Activated T-cell treated with anti-CD3 and anti-CD28 coated beads, Interleukin-2, amount 50 U/mL, for 4 hours (primary cell): Measurements from ENCODE around the gene OR4K5. TPM values are rescaled to one million over a fixed set of nuclear protein-coding genes. Genes with fewer than 3 reads are reported as not detected.
"Not testable (repeated sequence)": the region's sequence is repeated elsewhere in the genome, so short reads cannot be mapped to it uniquely, and the experiment has no call there.

Experiments used
- ATAC-seq, 2 donors: fragments of 200-7000 bp; cut with Tn5 transposase; one replicate each; pipeline ENCODE4 v1.10.0; 2021
- DNase-seq: peaks from one replicate; pipeline ENCODE4 v3.0.0-alpha.2; 2020
- H3K27me3 Mint-ChIP-seq: one replicate; pipeline ENCODE4 v1.8.0; 2021; ENCODE audit warnings: low read depth, mixed read lengths
- H3K36me3 Mint-ChIP-seq: one replicate; pipeline ENCODE4 v1.8.0; 2022; ENCODE audit warnings: mixed read lengths; ENCODE audit not compliant: insufficient read depth
- H3K4me1 Mint-ChIP-seq: one replicate; pipeline ENCODE4 v1.8.0; 2021; ENCODE audit warnings: low read depth, mixed read lengths
- H3K4me3 Mint-ChIP-seq: one replicate; pipeline ENCODE4 v1.8.0; 2021; ENCODE audit warnings: mild to moderate bottlenecking, moderate library complexity, mixed read lengths
- H3K9me3 Mint-ChIP-seq: one replicate; pipeline ENCODE4 v1.8.0; 2021; ENCODE audit warnings: mixed read lengths
- total RNA-seq, 3 donors: library from RNA; stranded (reverse); gene quantifications; one replicate each; pipeline ENCODE4 v1.2.1, GENCODE V29; 2021

Gene OR4K5
- total RNA-seq, 3 donors from 2014 or later: not detected

DNA sequence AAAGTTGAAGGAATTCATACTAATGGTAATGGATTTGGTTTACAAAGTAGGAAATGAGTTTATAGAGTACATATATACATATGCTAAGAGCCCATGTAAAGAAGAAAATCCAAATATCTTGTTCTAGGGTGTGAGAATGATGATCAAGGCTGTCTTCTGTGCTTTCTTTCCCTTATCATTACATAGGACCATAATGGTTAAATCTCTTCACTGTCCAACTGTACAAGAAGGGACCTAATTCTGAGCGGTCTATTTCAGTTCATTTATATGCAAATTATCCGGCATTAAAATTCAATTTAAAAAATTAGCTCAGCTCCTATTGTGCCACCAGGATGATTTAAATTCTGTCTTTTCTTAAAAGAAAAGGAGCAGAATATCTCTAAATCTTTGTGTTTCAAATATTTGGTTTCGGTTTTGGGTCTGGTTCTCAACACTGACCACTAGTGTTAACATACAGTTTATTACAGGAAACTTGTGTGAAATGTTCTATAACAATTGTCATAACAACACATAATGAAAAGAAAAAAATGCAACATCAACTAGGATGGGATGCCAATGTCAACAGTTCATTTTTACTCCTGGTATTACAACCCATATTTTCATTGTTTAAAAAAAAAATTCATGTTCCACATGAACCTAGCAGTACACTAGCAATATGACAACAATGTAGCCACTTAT, 27.1 kb downstream of the OR4K5 start:
- Mint-ChIP-seq H3K27me3 (no peaks in the 10 kb centered on the region), H3K9me3 (peaks cover 4% of the 10 kb centered on the region)
- ATAC-seq: no peak

DNA sequence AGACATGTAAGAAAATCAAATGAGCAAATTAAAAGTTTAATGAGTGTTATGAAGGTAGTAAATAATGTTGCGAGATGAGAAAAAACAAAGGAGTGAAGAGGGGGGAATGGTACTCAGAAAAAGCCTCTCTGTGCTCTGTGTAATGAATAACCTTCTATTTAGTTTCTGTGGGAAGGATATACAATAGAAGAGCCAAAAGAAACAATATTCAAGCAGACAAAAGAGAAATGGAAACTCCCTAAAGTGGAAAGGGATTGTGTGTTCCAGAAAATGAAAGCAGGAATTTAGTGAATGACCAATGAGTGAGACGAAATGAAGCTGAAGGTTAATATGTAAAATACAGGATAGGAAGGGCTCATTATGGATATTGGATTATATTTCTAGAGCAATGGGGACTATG, 28.8 kb downstream of the OR4K5 start:
- DNase-seq: no peak
- ATAC-seq: no peak
- H3K27me3 Mint-ChIP-seq: no peaks in the 10 kb centered on the region
- H3K4me3 Mint-ChIP-seq: no peak overlapping the region
- no peaks in the 10 kb centered on the region for H3K4me1 Mint-ChIP-seq
- no peaks in the 10 kb centered on the region for H3K36me3 Mint-ChIP-seq
- peaks cover 4% of the 10 kb centered on the region for H3K9me3 Mint-ChIP-seq

More for the DNA sequence above, 27.1 kb downstream of the OR4K5 start:
- H3K4me1 Mint-ChIP-seq: no peaks in the 10 kb centered on the region
- no peak for DNase-seq
- H3K36me3 Mint-ChIP-seq: no peaks in the 10 kb centered on the region
- no peak overlapping the region for H3K4me3 Mint-ChIP-seq

DNA sequence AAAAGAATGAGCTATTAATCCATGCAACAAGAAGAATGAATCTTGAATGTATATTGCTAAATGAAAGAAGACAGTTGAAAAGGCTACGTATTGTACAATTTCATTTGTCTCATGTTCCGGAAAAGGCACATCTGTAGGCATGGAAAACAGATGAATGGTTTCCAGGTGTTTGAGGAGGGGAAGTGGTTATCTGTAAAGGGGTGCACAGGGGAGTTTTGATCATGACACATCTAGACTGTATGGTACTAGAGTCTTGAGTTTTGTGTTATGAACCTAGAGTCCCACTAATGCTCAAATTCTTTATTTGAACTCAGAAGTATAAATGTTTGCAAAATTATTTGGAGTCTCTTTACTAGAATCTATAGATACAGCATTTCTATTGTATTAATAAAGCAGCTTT, 49.3 kb downstream of the OR4K5 start:
- peaks cover 24% of the 10 kb centered on the region for H3K4me1 Mint-ChIP-seq
- ATAC-seq, H3K9me3 Mint-ChIP-seq, H3K36me3 Mint-ChIP-seq, DNase-seq, H3K27me3 Mint-ChIP-seq, H3K4me3 Mint-ChIP-seq: not testable (repeated sequence)

Other genes starting within 250 kb of the OR4K5 start
- not detected for gene OR11H2, start 206.7 kb upstream of the OR4K5 start, total RNA-seq
- gene OR4Q3, start 177.0 kb upstream of the OR4K5 start, total RNA-seq: not detected
- not detected for gene OR4M1, start 147.1 kb upstream of the OR4K5 start, total RNA-seq
- gene OR4N2, start 116.8 kb upstream of the OR4K5 start, total RNA-seq: not detected
- not detected for gene OR4K2, start 45.5 kb upstream of the OR4K5 start, total RNA-seq
- gene OR4K1, start 10.3 kb downstream of the OR4K5 start, total RNA-seq: not detected
- not detected for gene OR4K15, start 55.0 kb downstream of the OR4K5 start, total RNA-seq
- gene OR4Q2, start 81.6 kb downstream of the OR4K5 start, total RNA-seq: not detected
- not detected for gene OR4K14, start 98.7 kb downstream of the OR4K5 start, total RNA-seq
- gene OR4K13, start 115.4 kb downstream of the OR4K5 start, total RNA-seq: not detected
- not detected for gene OR4L1, start 139.4 kb downstream of the OR4K5 start, total RNA-seq
- not detected for gene OR4K17, start 190.1 kb downstream of the OR4K5 start, total RNA-seq
- gene OR4N5, start 218.2 kb downstream of the OR4K5 start, total RNA-seq: not detected